PC-3 (cell line): ENCODE data around the gene DNAJB11. TPM values are rescaled to one million over a fixed set of nuclear protein-coding genes. Genes with fewer than 3 reads are reported as not detected.

Experiments
- ATAC-seq: fragments of 200-7000 bp; cut with Tn5 transposase; 2 replicates; pipeline ENCODE4 v1.9.1; 2020; ENCODE audit warnings: mild to moderate bottlenecking, moderate library complexity
- BruUV-seq: library from RNA; stranded (reverse); fragments of 400-500 nt; replicated peaks from 2 replicates; lab custom pipeline; 2021; lab: Mats Ljungman, UMichigan
- CTCF ChIA-PET: fragments of 300-600 bp; sonication (Branson Sonifier 250); formaldehyde crosslinking; loops from one replicate; lab custom pipeline; 2022; ENCODE audit warnings: antibody characterized with exemption; lab: Charles Lee
- POLR2A ChIA-PET: fragments of 300-600 bp; sonication (Branson Sonifier 250); formaldehyde crosslinking; loops from one replicate; lab custom pipeline; 2022; ENCODE audit warnings: antibody characterized with exemption; ENCODE audit not compliant: unreplicated experiment; lab: Charles Lee
- DNase-seq: peaks from one replicate; pipeline ENCODE4 v3.0.0-alpha.2; 2015
- H2AFZ ChIP-seq: fragments of 300-600 bp; sonication (generic); 2 replicates; pipeline ENCODE4 v1.6.0; 2016; ENCODE audit warnings: antibody characterized with exemption, low read length
- H3F3A ChIP-seq: fragments of 300-600 bp; sonication (generic); one replicate; pipeline ENCODE4 v1.6.0; 2017; ENCODE audit warnings: antibody characterized with exemption, low read length, control low read depth, mild to moderate bottlenecking; ENCODE audit not compliant: unreplicated experiment
- H3K27ac ChIP-seq: fragments of 300-600 bp; sonication (generic); 2 replicates; pipeline ENCODE4 v1.5.1; 2016; ENCODE audit warnings: mild to moderate bottlenecking, low read length
- H3K27me3 ChIP-seq: fragments of 300-600 bp; sonication (generic); 2 replicates; pipeline ENCODE4 v1.6.1; 2016; ENCODE audit warnings: low read length, mixed read lengths
- H3K36me3 ChIP-seq: fragments of 300-600 bp; sonication (generic); 2 replicates; pipeline ENCODE4 v1.6.1; 2016; ENCODE audit warnings: low read depth, mixed run types, low read length, mixed read lengths
- H3K4me1 ChIP-seq: fragments of 300-600 bp; sonication (generic); 2 replicates; pipeline ENCODE4 v1.5.1; 2016; ENCODE audit warnings: low read length; ENCODE audit not compliant: insufficient read depth
- H3K4me2 ChIP-seq: fragments of 300-600 bp; sonication (generic); 2 replicates; pipeline ENCODE4 v1.6.0; 2016; ENCODE audit warnings: low read length
- H3K4me3 ChIP-seq: fragments of 300-600 bp; sonication (generic); 2 replicates; pipeline ENCODE4 v1.5.1; 2016; ENCODE audit warnings: mild to moderate bottlenecking, low read length, mixed read lengths
- H3K79me2 ChIP-seq: fragments of 300-600 bp; sonication (generic); 2 replicates; pipeline ENCODE4 v1.6.1; 2017; ENCODE audit warnings: low read length, mixed read lengths
- H3K9ac ChIP-seq: fragments of 300-600 bp; sonication (generic); 2 replicates; pipeline ENCODE4 v1.6.0; 2016; ENCODE audit warnings: mild to moderate bottlenecking, low read length
- H3K9me2 ChIP-seq: fragments of 300-600 bp; sonication (generic); replicated peaks from 2 replicates; pipeline ENCODE4 v1.6.1; 2016; ENCODE audit warnings: mixed run types, low read length, mixed read lengths
- H3K9me3 ChIP-seq: fragments of 300-600 bp; sonication (generic); 2 replicates; pipeline ENCODE4 v1.6.1; 2016; ENCODE audit warnings: low read length, mixed read lengths
- H4K20me1 ChIP-seq: fragments of 300-600 bp; sonication (generic); 2 replicates; pipeline ENCODE4 v1.6.1; 2016; ENCODE audit warnings: low read length, mixed read lengths
- EZH2 ChIP-seq: fragments of 300-600 bp; sonication (generic); IDR thresholded peaks from one replicate; pipeline ENCODE4 v1.6.1; 2017; ENCODE audit warnings: antibody characterized with exemption, mild to moderate bottlenecking, low read length; ENCODE audit not compliant: unreplicated experiment
- EZH2phosphoT487 ChIP-seq: fragments of 300-600 bp; sonication (generic); IDR thresholded peaks from 2 replicates; pipeline ENCODE4 v1.6.1; 2018; ENCODE audit warnings: mild to moderate bottlenecking, antibody characterized with exemption, low read length, borderline replicate concordance
- intact Hi-C: fragments of 100-400 bp; cut with micrococcal nuclease; formaldehyde crosslinking; loops from 2 replicates; pipeline ENCODE4 v1.9.0; 2023
- total RNA-seq: library from RNA; depleted of rRNA; stranded (reverse); fragments of >200 nt; gene quantifications from 2 replicates; pipeline ENCODE4 v1.2.3, GENCODE V29; 2014
- TF ChIP-seq, protein P1 (sequence below): fragments of 300-600 bp; sonication (generic); conservative IDR thresholded peaks from 2 replicates; pipeline ENCODE4 v1.5.1; 2017; ENCODE audit warnings: antibody characterized with exemption, low read depth, mild to moderate bottlenecking, low read length

Gene DNAJB11
- total RNA-seq, 1 experiment from 2014 or later, result 117 TPM

DNA sequence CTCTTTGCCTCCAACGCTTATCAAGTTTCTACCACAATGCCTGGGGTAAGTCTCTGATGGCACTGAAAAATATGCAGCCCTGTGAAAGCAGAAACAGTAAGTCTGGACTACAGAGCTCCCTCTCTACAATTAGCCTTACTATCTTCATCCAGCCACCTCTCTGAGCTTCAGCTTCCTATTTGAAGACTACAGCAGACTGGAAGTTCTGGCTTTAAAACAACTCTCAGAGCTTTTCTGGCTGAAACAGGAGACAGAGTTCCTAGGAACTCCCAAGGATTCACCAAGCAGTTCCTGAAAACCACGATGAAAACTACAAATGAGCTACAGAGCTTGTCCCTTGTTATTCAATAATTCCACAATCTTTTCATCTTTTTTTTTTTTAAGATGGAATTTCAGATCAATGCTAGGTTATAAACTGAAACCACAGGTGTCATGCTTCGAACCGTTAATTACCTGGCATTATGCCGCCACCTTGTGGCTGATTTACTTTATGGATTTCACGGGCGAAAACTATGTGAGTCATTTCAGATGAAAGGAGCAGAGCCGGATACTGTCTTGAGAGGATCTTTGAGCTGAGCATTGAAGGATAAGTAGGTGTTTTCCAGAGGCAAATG is 30.2 kb upstream of the DNAJB11 start:
- intact Hi-C loops, result loop anchor here (1.0 to 10.0 kb wide), 6 partner anchors 76 to 557 kb away; partner anchors contain the start of gene ETV5
- H3K9me2 ChIP-seq, result no peaks in the 10 kb centered on the region

DNA sequence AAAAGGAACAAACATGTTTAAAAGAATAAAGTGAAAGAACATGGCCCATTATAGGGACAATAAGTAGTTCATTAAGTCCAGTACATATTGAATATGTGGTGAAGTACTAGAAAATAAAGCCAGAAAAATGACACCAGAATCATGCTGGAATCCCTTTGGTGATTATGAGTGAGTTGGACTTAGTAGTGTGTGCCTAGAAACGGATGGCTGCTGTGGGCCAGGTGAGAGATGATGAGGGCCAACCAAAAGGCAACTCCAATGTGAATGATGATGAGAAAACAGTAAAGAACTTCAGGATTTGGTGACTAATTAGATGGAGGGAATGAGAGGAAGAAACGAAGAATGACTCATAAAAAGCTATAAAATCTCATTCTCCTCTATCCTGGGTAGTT is 29.7 kb upstream of the DNAJB11 start:
- ChIA-PET CTCF (interaction anchor here (0.5 to 3.3 kb wide), 13 partner anchors 16 to 558 kb away, joined by 3 to 28 read pairs (median 5); partner anchors contain the start of gene DNAJB11), POLR2A (interaction anchor here (0.6 to 0.7 kb wide), 2 partner anchors 102 to 561 kb away, joined by 4 to 5 read pairs; no protein-coding TSS in a partner anchor)
- no peak overlapping the region for H3K4me3 ChIP-seq
- H3K9me2 ChIP-seq, result no peaks in the 10 kb centered on the region
- peaks cover 33% of the 10 kb centered on the region for H3K4me1 ChIP-seq
- peak overlapping the region; percentile 51 for H3K4me2 ChIP-seq
- H3K27me3 ChIP-seq, result no peaks in the 10 kb centered on the region
- TF ChIP-seq, protein P1, sequence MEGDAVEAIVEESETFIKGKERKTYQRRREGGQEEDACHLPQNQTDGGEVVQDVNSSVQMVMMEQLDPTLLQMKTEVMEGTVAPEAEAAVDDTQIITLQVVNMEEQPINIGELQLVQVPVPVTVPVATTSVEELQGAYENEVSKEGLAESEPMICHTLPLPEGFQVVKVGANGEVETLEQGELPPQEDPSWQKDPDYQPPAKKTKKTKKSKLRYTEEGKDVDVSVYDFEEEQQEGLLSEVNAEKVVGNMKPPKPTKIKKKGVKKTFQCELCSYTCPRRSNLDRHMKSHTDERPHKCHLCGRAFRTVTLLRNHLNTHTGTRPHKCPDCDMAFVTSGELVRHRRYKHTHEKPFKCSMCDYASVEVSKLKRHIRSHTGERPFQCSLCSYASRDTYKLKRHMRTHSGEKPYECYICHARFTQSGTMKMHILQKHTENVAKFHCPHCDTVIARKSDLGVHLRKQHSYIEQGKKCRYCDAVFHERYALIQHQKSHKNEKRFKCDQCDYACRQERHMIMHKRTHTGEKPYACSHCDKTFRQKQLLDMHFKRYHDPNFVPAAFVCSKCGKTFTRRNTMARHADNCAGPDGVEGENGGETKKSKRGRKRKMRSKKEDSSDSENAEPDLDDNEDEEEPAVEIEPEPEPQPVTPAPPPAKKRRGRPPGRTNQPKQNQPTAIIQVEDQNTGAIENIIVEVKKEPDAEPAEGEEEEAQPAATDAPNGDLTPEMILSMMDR, result no peak
- TF ChIP-seq EZH2phosphoT487 (no peak), EZH2 (no peak)
- intact Hi-C loops, result loop anchor here (1.0 to 10.0 kb wide), 6 partner anchors 76 to 558 kb away; partner anchors contain the start of gene ETV5
- no peaks in the 10 kb centered on the region for H3K36me3 ChIP-seq
- peaks cover 3% of the 10 kb centered on the region for H3F3A ChIP-seq
- peak overlapping the region; percentile 57 for H3K27ac ChIP-seq
- BruUV-seq, result no TSS peak
- no peaks in the 10 kb centered on the region for H3K79me2 ChIP-seq
- H4K20me1 ChIP-seq, result no peaks in the 10 kb centered on the region
- DNase-seq (peak; percentile 78), ATAC-seq (peak; percentile 82)
- no peaks in the 10 kb centered on the region for H3K9me3 ChIP-seq
- no peak overlapping the region for H3K9ac ChIP-seq
- H2AFZ ChIP-seq, result no peak overlapping the region

More for the DNA sequence above, 30.2 kb upstream of the DNAJB11 start:
- H3K9me3 ChIP-seq, result no peaks in the 10 kb centered on the region
- CTCF ChIA-PET, result interaction anchor here (0.5 to 3.3 kb wide), 14 partner anchors 16 to 557 kb away, joined by 3 to 28 read pairs (median 4); partner anchors contain the start of gene DNAJB11
- no peaks in the 10 kb centered on the region for H3K36me3 ChIP-seq
- DNase-seq (peak; percentile 95), ATAC-seq (peak; percentile 76)
- TF ChIP-seq, protein P1, result peak; percentile 95
- TF ChIP-seq EZH2, result no peak
- no TSS peak for BruUV-seq
- peak overlapping the region; percentile 51 for H3K4me2 ChIP-seq
- H3K9ac ChIP-seq, result no peak overlapping the region
- no peak overlapping the region for H2AFZ ChIP-seq
- H3K4me1 ChIP-seq, result peaks cover 33% of the 10 kb centered on the region
- H3F3A ChIP-seq, result peaks cover 3% of the 10 kb centered on the region
- no peaks in the 10 kb centered on the region for H3K79me2 ChIP-seq
- no peak overlapping the region for H3K4me3 ChIP-seq
- POLR2A ChIA-PET, result interaction anchor here (0.6 to 0.7 kb wide), 2 partner anchors 102 to 561 kb away, joined by 4 to 5 read pairs; no protein-coding TSS in a partner anchor
- H3K27me3 ChIP-seq, result no peaks in the 10 kb centered on the region
- H4K20me1 ChIP-seq, result no peaks in the 10 kb centered on the region
- H3K27ac ChIP-seq, result peak overlapping the region; percentile 57
